ENCODE data around the gene ZBTB42. TPM values are rescaled to one million over a fixed set of nuclear protein-coding genes. Genes with fewer than 3 reads are reported as not detected.
A peak's percentile ranks its signal among the peaks of the same experiment; 100 is the strongest.

Gene ZBTB42
- polyA plus RNA-seq, 1 donor (not counting 4 experiments of a cell fraction or from before 2014, with no cell fraction given) = 0.50 TPM

DNA sequence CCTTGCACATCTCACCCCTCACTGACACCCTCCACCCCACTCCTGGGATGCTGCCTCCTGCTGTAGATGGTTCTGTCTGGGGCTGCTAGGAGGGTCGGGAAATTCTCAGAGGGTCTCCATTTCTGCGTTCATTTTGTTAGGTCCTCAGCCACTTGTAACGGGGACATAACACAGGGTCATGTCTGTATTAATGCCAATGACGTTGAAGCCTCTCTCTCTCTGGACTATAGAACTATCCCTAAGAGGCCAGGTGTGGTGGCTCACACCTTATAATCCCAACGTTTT, 33.3 kb upstream of the ZBTB42 start:
- Histone ChIP-seq H3K27ac (ENCODE audit: control insufficient read depth, insufficient read depth, low read length) (no peak overlapping the region), H3K36me3 (ENCODE audit: control insufficient read depth in 2 of 2, extremely low read depth in 1 of 2, insufficient read depth in 2 of 2, low read length in 2 of 2) (peaks cover 10 to 14% of the 10 kb centered on the region in 2 experiments), H3K27me3 (ENCODE audit: control insufficient read depth, extremely low read depth, insufficient read depth, low read length) (no peaks in the 10 kb centered on the region), H3K4me1 (ENCODE audit: control insufficient read depth, extremely low read depth, insufficient read depth, low read length) (no peaks in the 10 kb centered on the region), H3K4me2 (ENCODE audit: control insufficient read depth, extremely low read depth, insufficient read depth, low read depth, low read length) (no peak overlapping the region), H3K4me3 (ENCODE audit: control insufficient read depth in 2 of 3, extremely low read depth in 1 of 3, insufficient read depth in 2 of 3, low read depth in 1 of 3, low read length in 3 of 3) (no peak overlapping the region), H2AFZ (ENCODE audit: control insufficient read depth, low read length) (no peak overlapping the region), H4K20me1 (ENCODE audit: control insufficient read depth, extremely low read depth, insufficient read depth, low read length) (no peaks in the 10 kb centered on the region), H3K79me2 (ENCODE audit: control insufficient read depth, insufficient read depth, low read length) (no peaks in the 10 kb centered on the region), H3K9ac (ENCODE audit: control insufficient read depth, extremely low read depth, insufficient read depth, low read length) (no peak overlapping the region), H3K9me3 (ENCODE audit: control insufficient read depth, low read depth, low read length) (no peaks in the 10 kb centered on the region), H3K9me1 (ENCODE audit: control insufficient read depth, extremely low read depth, insufficient read depth, low read length) (no peaks in the 10 kb centered on the region)
- no peak for TF ChIP-seq EZH2 (IDR thresholded peaks at IDR 0.05; ENCODE audit: low read length)
- TF ChIP-seq, protein P1, sequence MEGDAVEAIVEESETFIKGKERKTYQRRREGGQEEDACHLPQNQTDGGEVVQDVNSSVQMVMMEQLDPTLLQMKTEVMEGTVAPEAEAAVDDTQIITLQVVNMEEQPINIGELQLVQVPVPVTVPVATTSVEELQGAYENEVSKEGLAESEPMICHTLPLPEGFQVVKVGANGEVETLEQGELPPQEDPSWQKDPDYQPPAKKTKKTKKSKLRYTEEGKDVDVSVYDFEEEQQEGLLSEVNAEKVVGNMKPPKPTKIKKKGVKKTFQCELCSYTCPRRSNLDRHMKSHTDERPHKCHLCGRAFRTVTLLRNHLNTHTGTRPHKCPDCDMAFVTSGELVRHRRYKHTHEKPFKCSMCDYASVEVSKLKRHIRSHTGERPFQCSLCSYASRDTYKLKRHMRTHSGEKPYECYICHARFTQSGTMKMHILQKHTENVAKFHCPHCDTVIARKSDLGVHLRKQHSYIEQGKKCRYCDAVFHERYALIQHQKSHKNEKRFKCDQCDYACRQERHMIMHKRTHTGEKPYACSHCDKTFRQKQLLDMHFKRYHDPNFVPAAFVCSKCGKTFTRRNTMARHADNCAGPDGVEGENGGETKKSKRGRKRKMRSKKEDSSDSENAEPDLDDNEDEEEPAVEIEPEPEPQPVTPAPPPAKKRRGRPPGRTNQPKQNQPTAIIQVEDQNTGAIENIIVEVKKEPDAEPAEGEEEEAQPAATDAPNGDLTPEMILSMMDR (optimal IDR thresholded peaks at IDR 0.05 in 1 of 3, IDR thresholded peaks at IDR 0.05 in 1 of 3, conservative IDR thresholded peaks at IDR 0.05 in 1 of 3; ENCODE audit: extremely low read depth in 1 of 3, insufficient read depth in 2 of 3, low read length in 3 of 3) = no peak
- no peak for DNase-seq (ENCODE audit: low read depth, low spot score)
- no peak for FAIRE-seq
- dilution Hi-C loops (cut with MboI; ENCODE audit: extremely low pct_ligation_motif_present, low sequenced_read_pairs) = no loop called here

DNA sequence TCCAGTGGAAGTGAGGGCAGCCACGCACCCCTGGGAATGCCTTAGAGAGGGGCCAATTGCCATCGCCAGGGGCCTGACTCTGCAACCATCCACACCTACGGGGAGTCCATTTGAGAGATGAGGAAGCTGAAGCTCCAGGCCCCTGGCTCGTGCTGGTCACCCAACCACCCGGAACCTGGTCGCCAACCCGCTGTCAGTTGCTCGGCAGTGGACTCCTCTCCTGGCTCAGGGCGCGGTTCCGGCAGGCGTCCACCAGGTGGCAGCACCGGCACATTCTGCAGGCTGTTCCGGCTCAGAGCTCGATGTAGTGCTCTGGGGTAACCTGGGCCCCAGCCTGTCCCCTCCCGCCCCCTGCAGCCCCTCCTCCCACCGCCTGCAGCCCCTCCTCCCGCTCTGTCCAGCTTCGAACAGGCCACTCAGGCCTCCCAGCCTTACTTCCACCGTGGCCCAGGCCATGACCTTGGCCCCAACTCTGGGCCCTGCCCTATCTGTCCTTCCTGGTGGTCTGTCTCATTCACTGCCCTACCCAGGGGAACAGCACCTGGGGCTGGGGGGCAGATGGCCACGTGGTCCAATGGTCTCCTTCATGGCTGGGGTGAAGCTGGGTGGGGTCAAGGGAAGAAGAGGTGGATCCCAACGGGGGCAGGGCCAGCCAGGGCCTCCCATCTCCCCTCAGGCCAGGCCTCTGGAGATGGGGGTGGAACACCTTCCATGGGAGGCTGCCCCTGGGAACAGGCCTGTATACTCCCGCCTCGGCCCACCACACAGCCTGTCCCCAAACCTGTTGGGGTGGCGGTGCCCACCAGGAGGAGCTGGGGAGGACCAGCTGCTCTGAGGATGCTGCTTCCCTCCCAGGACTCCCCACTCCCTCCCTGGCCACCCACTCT, 32.2 kb upstream of the ZBTB42 start:
- DNase-seq (ENCODE audit: low read depth, low spot score) (no peak), FAIRE-seq (no peak)
- TF ChIP-seq, protein P1 (optimal IDR thresholded peaks at IDR 0.05 in 1 of 3, IDR thresholded peaks at IDR 0.05 in 1 of 3, conservative IDR thresholded peaks at IDR 0.05 in 1 of 3; ENCODE audit: extremely low read depth in 1 of 3, insufficient read depth in 2 of 3, low read length in 3 of 3) = peak; percentile 73 to 98 (median 93)
- no peak for TF ChIP-seq EZH2 (IDR thresholded peaks at IDR 0.05; ENCODE audit: low read length)
- Histone ChIP-seq H3K9me1 (ENCODE audit: control insufficient read depth, extremely low read depth, insufficient read depth, low read length) (no peaks in the 10 kb centered on the region), H3K4me1 (ENCODE audit: control insufficient read depth, extremely low read depth, insufficient read depth, low read length) (no peaks in the 10 kb centered on the region), H3K4me2 (ENCODE audit: control insufficient read depth, extremely low read depth, insufficient read depth, low read depth, low read length) (no peak overlapping the region), H3K27me3 (ENCODE audit: control insufficient read depth, extremely low read depth, insufficient read depth, low read length) (no peaks in the 10 kb centered on the region), H3K27ac (ENCODE audit: control insufficient read depth, insufficient read depth, low read length) (no peak overlapping the region), H2AFZ (ENCODE audit: control insufficient read depth, low read length) (no peak overlapping the region), H4K20me1 (ENCODE audit: control insufficient read depth, extremely low read depth, insufficient read depth, low read length) (no peaks in the 10 kb centered on the region), H3K36me3 (ENCODE audit: control insufficient read depth in 2 of 2, extremely low read depth in 1 of 2, insufficient read depth in 2 of 2, low read length in 2 of 2) (peaks cover 16 to 20% of the 10 kb centered on the region in 2 experiments), H3K9ac (ENCODE audit: control insufficient read depth, extremely low read depth, insufficient read depth, low read length) (no peak overlapping the region), H3K79me2 (ENCODE audit: control insufficient read depth, insufficient read depth, low read length) (no peaks in the 10 kb centered on the region), H3K9me3 (ENCODE audit: control insufficient read depth, low read depth, low read length) (no peaks in the 10 kb centered on the region), H3K4me3 (ENCODE audit: control insufficient read depth in 2 of 3, extremely low read depth in 1 of 3, insufficient read depth in 2 of 3, low read depth in 1 of 3, low read length in 3 of 3) (no peak overlapping the region)
- dilution Hi-C loops (cut with MboI; ENCODE audit: extremely low pct_ligation_motif_present, low sequenced_read_pairs) = no loop called here
